ENCODE data around the gene C9orf72. TPM values are rescaled to one million over a fixed set of nuclear protein-coding genes. Genes with fewer than 3 reads are reported as not detected.

The C9orf72 gene
- total and polyA plus RNA-seq, 2 of the 8 experiments (the other 6 are each of a cell fraction or from before 2014, with no cell fraction given): 7.2 to 17.5 TPM

GRCh38 chr9:27566118-27566517, 7.2 kb downstream of the C9orf72 start:
- no peak overlapping the region for H3K56ac ChIP-seq (replicated peaks; ENCODE audit: insufficient read length, low read depth, low read length)
- H3K23ac ChIP-seq (ENCODE audit: insufficient read length): no peak overlapping the region
- H2AFZ ChIP-seq (ENCODE audit: low read length): no peak overlapping the region
- peaks cover 0 to 34% of the 10 kb centered on the region in 2 experiments; a peak in 2 of 4 replicates for H3K79me2 ChIP-seq (ENCODE audit: control insufficient read depth in 1 of 2, insufficient read depth in 2 of 2, low read length in 2 of 2)
- no peak overlapping the region for H2BK20ac ChIP-seq (ENCODE audit: low read length)
- FAIRE-seq (no peak), DNase-seq (ENCODE audit: low read depth in 1 of 2, low spot score in 2 of 2) (no peak)
- no peak overlapping the region for H3K4me3 ChIP-seq (ENCODE audit: extremely low read depth in 1 of 4, insufficient read depth in 2 of 4, low read depth in 3 of 4, low read length in 4 of 4)
- no peaks in the 10 kb centered on the region for H3K27me3 ChIP-seq (replicated peaks in 1 of 4; ENCODE audit: control insufficient read depth in 3 of 4, extremely low read depth in 1 of 4, insufficient read depth in 3 of 4, low read length in 3 of 4)
- H4K8ac ChIP-seq (ENCODE audit: extremely low read depth, insufficient read depth, low read length): no peak overlapping the region
- H2BK5ac ChIP-seq (ENCODE audit: low read depth, low read length): no peak overlapping the region
- WGBS, 2 experiments (ENCODE audit: extremely low coverage in 1 of 2, insufficient coverage in 1 of 2, insufficient read length in 1 of 2, insufficient replicate concordance in 2 of 2, low coverage in 1 of 2, low lambda C conversion rate in 2 of 2, missing lambda C conversion rate in 1 of 2): 84% methylated on average over 1 of the region's 1 CpG; no CpG with 5 or more reads in 1 of the 2 experiments
- no peak overlapping the region for H3K4ac ChIP-seq (replicated peaks; ENCODE audit: insufficient read length, low read depth, low read length)
- no peaks in the 10 kb centered on the region for H3K79me1 ChIP-seq (ENCODE audit: low read depth, low read length)
- no peak overlapping the region for H2AK5ac ChIP-seq (ENCODE audit: low read depth, low read length)
- POLR2A ChIA-PET (ENCODE audit: partially characterized antibody): no interaction called here
- peaks cover 0 to 33% (median 4%) of the 10 kb centered on the region in 4 experiments; a peak in 3 of 8 replicates for H3K36me3 ChIP-seq (ENCODE audit: control insufficient read depth in 2 of 4, insufficient read depth in 4 of 4, low read length in 3 of 4)
- H3K9me3 ChIP-seq (ENCODE audit: insufficient read depth in 2 of 2, low read depth in 1 of 2, low read length in 1 of 2): no peaks in the 10 kb centered on the region
- CTCF ChIA-PET (ENCODE audit: partially characterized antibody): interaction anchor here (0.6 kb wide), 1 partner anchor 19 kb away, joined by 5 read pairs; no protein-coding TSS in a partner anchor
- no peak overlapping the region for H2BK120ac ChIP-seq (replicated peaks; ENCODE audit: low read depth, low read length)
- no peak overlapping the region for H2BK15ac ChIP-seq (ENCODE audit: low read length)
- peaks cover 0 to 3% of the 10 kb centered on the region in 2 experiments for H4K20me1 ChIP-seq (replicated peaks in 1 of 2; ENCODE audit: control insufficient read depth in 1 of 2, insufficient read depth in 2 of 2, low read length in 2 of 2)
- H3K27ac ChIP-seq (ENCODE audit: low read depth, low read length): no peak overlapping the region
- no peaks in the 10 kb centered on the region for H3K23me2 ChIP-seq (ENCODE audit: low read depth, low read length)
- no peak overlapping the region for H2BK12ac ChIP-seq (ENCODE audit: low read depth, low read length)
- H3K4me2 ChIP-seq (ENCODE audit: insufficient read depth in 1 of 2, low read depth in 2 of 2, low read length in 2 of 2): no peak overlapping the region
- H3K9ac ChIP-seq (replicated peaks in 1 of 4; ENCODE audit: extremely low read depth in 1 of 4, low read depth in 3 of 4, low read length in 3 of 4): no peak overlapping the region
- no peak overlapping the region for H3K14ac ChIP-seq (ENCODE audit: insufficient read length)
- no peaks in the 10 kb centered on the region for H3K4me1 ChIP-seq (replicated peaks in 1 of 4; ENCODE audit: control insufficient read depth in 3 of 4, insufficient read depth in 4 of 4, low read length in 3 of 4)
- no peak overlapping the region for H3K18ac ChIP-seq (ENCODE audit: extremely low read depth, low read length)
- H4K91ac ChIP-seq (replicated peaks; ENCODE audit: insufficient read length, low read length): no peak overlapping the region
- H4K5ac ChIP-seq (ENCODE audit: insufficient read length, low read depth, low read length): no peak overlapping the region
- no peak for TF ChIP-seq GABPA (IDR thresholded peaks at IDR 0.05; ENCODE audit: borderline replicate concordance, insufficient read depth, low read length)
- TF ChIP-seq ATF3 (IDR thresholded peaks at IDR 0.05; ENCODE audit: insufficient read depth, low read depth, low read length): no peak
- TF ChIP-seq CTCF (IDR thresholded peaks at IDR 0.05; ENCODE audit: control extremely low read depth in 1 of 3, insufficient read depth in 1 of 3, low read depth in 1 of 3, low read length in 3 of 3): no peak
- TF ChIP-seq FOSL1 (IDR thresholded peaks at IDR 0.05; ENCODE audit: insufficient read depth, low read depth, low read length): no peak
- no peak for TF ChIP-seq ATF2 (IDR thresholded peaks at IDR 0.05; ENCODE audit: low read length)
